ENCODE measurements around the gene MAX.

GRCh38 chr14:65095633-65096205 is 6.6 kb downstream of the MAX start:
- TF ChIP-seq, protein P1, sequence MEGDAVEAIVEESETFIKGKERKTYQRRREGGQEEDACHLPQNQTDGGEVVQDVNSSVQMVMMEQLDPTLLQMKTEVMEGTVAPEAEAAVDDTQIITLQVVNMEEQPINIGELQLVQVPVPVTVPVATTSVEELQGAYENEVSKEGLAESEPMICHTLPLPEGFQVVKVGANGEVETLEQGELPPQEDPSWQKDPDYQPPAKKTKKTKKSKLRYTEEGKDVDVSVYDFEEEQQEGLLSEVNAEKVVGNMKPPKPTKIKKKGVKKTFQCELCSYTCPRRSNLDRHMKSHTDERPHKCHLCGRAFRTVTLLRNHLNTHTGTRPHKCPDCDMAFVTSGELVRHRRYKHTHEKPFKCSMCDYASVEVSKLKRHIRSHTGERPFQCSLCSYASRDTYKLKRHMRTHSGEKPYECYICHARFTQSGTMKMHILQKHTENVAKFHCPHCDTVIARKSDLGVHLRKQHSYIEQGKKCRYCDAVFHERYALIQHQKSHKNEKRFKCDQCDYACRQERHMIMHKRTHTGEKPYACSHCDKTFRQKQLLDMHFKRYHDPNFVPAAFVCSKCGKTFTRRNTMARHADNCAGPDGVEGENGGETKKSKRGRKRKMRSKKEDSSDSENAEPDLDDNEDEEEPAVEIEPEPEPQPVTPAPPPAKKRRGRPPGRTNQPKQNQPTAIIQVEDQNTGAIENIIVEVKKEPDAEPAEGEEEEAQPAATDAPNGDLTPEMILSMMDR (IDR thresholded peaks at IDR 0.05): no peak
- TF ChIP-seq POLR2A (IDR thresholded peaks at IDR 0.05): no peak
